Cortex of kidney (tissue), 1 donor: ENCODE measurements around the gene IL18.
"Not testable (repeated sequence)": the region's sequence is repeated elsewhere in the genome, so short reads cannot be mapped to it uniquely, and the experiment has no call there.

Experiments
- DNase-seq: peaks from one replicate; lab custom pipeline; 2025; lab: John Stamatoyannopoulos, UW

Gene IL18

GRCh38 chr11:112163875-112164685, at the start of gene IL18:
Gene IL18, minus strand, starts transcription at chr11:112164094. Its CDS starts 9,041 bp downstream, at chr11:112155053.
- no peak for DNase-seq

- no peak for DNase-seq
Observed at GRCh38 chr11:112212710-112213109, 48.8 kb upstream of the IL18 start.

- no peak for DNase-seq
Observed at GRCh38 chr11:112212290-112212689, 48.4 kb upstream of the IL18 start.

- DNase-seq = no peak
Observed at GRCh38 chr11:112211536-112211935, 47.6 kb upstream of the IL18 start.

- no peak for DNase-seq
Observed at GRCh38 chr11:112210890-112211289, 47.0 kb upstream of the IL18 start.

GRCh38 chr11:112206071-112206470, 42.2 kb upstream of the IL18 start:
- DNase-seq = no peak

- no peak for DNase-seq
Observed at GRCh38 chr11:112200252-112200651, 36.4 kb upstream of the IL18 start.

- DNase-seq = not testable (repeated sequence)
Observed at GRCh38 chr11:112199101-112199500, 35.2 kb upstream of the IL18 start.

GRCh38 chr11:112196519-112197087, 32.7 kb upstream of the IL18 start:
- DNase-seq = no peak

GRCh38 chr11:112195951-112196351, 32.1 kb upstream of the IL18 start:
- no peak for DNase-seq

- not testable (repeated sequence) for DNase-seq
Observed at GRCh38 chr11:112195113-112195512, 31.2 kb upstream of the IL18 start.

- DNase-seq = no peak
Observed at GRCh38 chr11:112186304-112186703, 22.4 kb upstream of the IL18 start.

GRCh38 chr11:112185883-112186282, 22.0 kb upstream of the IL18 start:
- no peak for DNase-seq

- DNase-seq = no peak
Observed at GRCh38 chr11:112182867-112183266, 19.0 kb upstream of the IL18 start.

GRCh38 chr11:112179601-112180000, 15.7 kb upstream of the IL18 start:
- DNase-seq = no peak

GRCh38 chr11:112178936-112179335, 15.0 kb upstream of the IL18 start:
- no peak for DNase-seq

GRCh38 chr11:112178428-112178827, 14.5 kb upstream of the IL18 start:
- DNase-seq = no peak

GRCh38 chr11:112177589-112177988, 13.7 kb upstream of the IL18 start:
- no peak for DNase-seq

GRCh38 chr11:112176077-112176476, 12.2 kb upstream of the IL18 start:
- DNase-seq = no peak

GRCh38 chr11:112175599-112175952, 11.7 kb upstream of the IL18 start:
- no peak for DNase-seq

- DNase-seq = no peak
Observed at GRCh38 chr11:112174789-112175598, 11.1 kb upstream of the IL18 start, which contains the start of gene BCO2. Gene BCO2, plus strand, starts transcription at chr11:112175512. Its CDS starts 90 bp downstream, at chr11:112175602.

GRCh38 chr11:112173152-112173551, 9.3 kb upstream of the IL18 start:
- no peak for DNase-seq
